Measurements from ENCODE around the gene TRIM22. TPM values are rescaled to one million over a fixed set of nuclear protein-coding genes. Genes with fewer than 3 reads are reported as not detected.
"Not testable (repeated sequence)": the region's sequence is repeated elsewhere in the genome, so short reads cannot be mapped to it uniquely, and the experiment has no call there.

TRIM22 gene
- total RNA-seq, 2 experiments from 2014 or later = 228 to 242 TPM

DNA sequence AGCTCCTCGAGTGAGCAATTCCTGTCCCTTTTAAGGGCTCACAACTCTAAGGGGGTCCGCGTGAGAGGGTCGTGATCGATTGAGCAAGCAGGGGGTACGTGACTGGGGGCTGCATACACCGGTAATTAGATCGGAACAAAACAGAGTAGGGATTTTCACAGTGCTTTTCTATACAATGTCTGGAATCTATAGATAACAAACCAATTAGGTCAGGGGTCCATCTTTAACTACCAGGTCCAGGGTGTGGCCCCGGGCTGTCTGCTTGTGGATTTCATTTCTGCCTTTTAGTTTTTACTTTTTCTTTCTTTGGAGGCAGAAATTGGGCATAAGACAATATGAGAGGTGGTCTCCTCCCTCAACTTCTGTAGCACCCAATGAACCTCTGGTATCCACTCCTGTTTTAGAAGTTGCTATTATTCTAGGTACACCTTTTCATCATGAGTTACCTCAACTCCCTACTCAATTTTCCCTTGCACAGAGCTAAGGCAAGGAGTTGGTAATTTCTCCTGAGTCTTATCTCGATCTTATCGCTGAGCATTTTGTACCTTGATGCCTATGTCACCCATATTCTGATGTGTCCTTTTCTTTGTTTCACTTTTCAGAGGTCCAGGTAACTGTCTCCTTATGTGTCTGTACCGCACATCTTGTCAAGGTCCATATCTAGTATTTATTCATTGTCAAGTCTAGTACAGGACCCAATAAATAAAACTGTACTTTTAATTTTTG lies 1.8 kb downstream of the TRIM22 start:
- H3K4me1 Mint-ChIP-seq (ENCODE audit: low read depth) = peaks cover 59% of the 10 kb centered on the region

DNA sequence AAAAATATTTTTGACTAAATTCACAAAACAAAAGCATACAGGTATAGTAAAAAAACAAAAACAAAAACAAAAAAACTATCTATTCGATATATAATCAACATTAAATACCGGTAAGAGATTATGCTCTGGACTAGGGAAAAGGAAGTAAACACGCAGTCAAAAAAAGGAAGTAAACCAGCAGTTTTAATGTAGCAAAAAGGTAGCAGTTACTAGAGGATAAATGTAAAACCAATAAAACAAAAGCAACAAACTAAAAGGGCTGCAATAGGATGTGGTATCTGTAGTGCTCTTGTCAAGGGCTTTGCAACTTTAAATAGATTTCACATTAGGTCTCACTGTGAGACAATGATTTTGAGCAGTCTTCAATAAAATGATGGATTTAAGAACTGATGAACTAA lies 2.4 kb downstream of the TRIM22 start:
- no peaks in the 10 kb centered on the region for H3K27me3 Mint-ChIP-seq (ENCODE audit: low read depth)
- ATAC-seq = no peak
- ChIA-PET POLR2A (interaction anchor here (1.3 to 1.5 kb wide), 2 partner anchors 9 to 24 kb away, joined by 3 to 5 read pairs; no protein-coding TSS in a partner anchor), CTCF (interaction anchor here (2.8 to 3.5 kb wide), 2 partner anchors 9 to 92 kb away, joined by 9 to 11 read pairs; no protein-coding TSS in a partner anchor)
- peaks cover 62% of the 10 kb centered on the region for H3K4me1 Mint-ChIP-seq (ENCODE audit: low read depth)
- DNase-seq = no peak
- H3K36me3 Mint-ChIP-seq (ENCODE audit: low read depth) = peaks cover 59% of the 10 kb centered on the region
- peak overlapping the region; percentile 87 for H3K4me3 Mint-ChIP-seq
- peak overlapping the region; percentile 92 for H3K27ac Mint-ChIP-seq
- no peaks in the 10 kb centered on the region for H3K9me3 Mint-ChIP-seq (ENCODE audit: insufficient read depth)

More for the DNA sequence above, 1.8 kb downstream of the TRIM22 start:
- not testable (repeated sequence) for H3K27me3 Mint-ChIP-seq (ENCODE audit: low read depth); DNase-seq; H3K9me3 Mint-ChIP-seq (ENCODE audit: insufficient read depth)
- Mint-ChIP-seq H3K4me3 (peak overlapping the region; percentile 87), H3K27ac (peak overlapping the region; percentile 92), H3K36me3 (ENCODE audit: low read depth) (peaks cover 55% of the 10 kb centered on the region)
- POLR2A ChIA-PET = interaction anchor here (1.5 to 2.8 kb wide), 5 partner anchors 10 to 67 kb away, joined by 3 to 36 read pairs (median 23); partner anchors contain the start of gene TRIM34
- CTCF ChIA-PET = interaction anchor here (0.6 to 3.5 kb wide), 5 partner anchors 10 to 672 kb away, joined by 3 to 11 read pairs (median 4); no protein-coding TSS in a partner anchor
- peak; percentile 17 for ATAC-seq

DNA sequence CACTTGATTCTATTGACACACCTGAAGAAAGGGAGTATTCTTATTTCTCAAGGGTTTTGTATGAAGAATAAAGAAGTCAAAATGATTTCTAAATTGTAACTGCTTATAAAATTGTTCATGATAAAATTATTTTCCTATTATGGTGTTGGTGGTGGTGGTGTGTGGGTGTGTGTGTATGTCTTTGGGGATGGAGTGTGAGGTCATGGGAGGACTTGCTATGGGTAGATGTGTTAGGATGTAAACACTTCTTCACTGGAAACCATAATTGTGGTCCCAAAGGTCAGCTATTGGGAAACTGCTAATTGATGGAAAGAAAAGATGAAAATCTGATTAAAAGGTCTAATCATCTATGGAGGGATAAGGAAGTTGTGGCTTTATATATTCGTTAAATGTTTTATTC lies 5.1 kb downstream of the TRIM22 start:
- POLR2A ChIA-PET = interaction anchor here (0.7 to 1.9 kb wide), 2 partner anchors 74 to 111 kb away, joined by 3 to 5 read pairs; no protein-coding TSS in a partner anchor
- Mint-ChIP-seq H3K4me3 (peak overlapping the region; percentile 49), H3K4me1 (ENCODE audit: low read depth) (peaks cover 50% of the 10 kb centered on the region), H3K36me3 (ENCODE audit: low read depth) (peaks cover 80% of the 10 kb centered on the region), H3K27me3 (ENCODE audit: low read depth) (no peaks in the 10 kb centered on the region), H3K9me3 (ENCODE audit: insufficient read depth) (no peaks in the 10 kb centered on the region), H3K27ac (peak overlapping the region; percentile 45)
- no peak for DNase-seq
- CTCF ChIA-PET = no interaction called here
- ATAC-seq = no peak

DNA sequence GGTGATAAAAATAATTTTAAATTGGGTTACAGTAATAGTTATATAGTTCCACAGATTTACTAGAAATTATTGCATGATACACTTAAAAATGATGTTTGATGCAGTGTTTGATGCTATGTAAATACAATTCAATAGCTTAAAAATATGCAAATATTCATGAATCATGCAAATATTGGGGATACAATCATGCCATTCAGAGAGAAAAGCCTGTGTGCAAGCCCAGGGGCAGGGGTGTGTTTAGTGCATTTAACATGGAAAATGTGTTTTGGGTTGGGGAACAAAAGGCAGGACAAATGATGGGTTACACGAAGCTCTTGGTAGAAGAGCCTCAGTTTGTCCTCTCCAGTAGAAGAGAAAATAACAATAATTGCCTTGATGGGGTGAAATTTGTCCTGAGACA lies 6.0 kb downstream of the TRIM22 start:
- Mint-ChIP-seq H3K27me3 (ENCODE audit: low read depth) (no peaks in the 10 kb centered on the region), H3K36me3 (ENCODE audit: low read depth) (peaks cover 81% of the 10 kb centered on the region), H3K4me1 (ENCODE audit: low read depth) (peaks cover 57% of the 10 kb centered on the region), H3K4me3 (no peak overlapping the region), H3K9me3 (ENCODE audit: insufficient read depth) (no peaks in the 10 kb centered on the region), H3K27ac (no peak overlapping the region)
- DNase-seq = no peak
- no peak for ATAC-seq
- CTCF ChIA-PET = interaction anchor here (0.9 to 1.8 kb wide), 2 partner anchors 11 to 18 kb away, joined by 3 to 6 read pairs; partner anchors contain the start of gene TRIM5
- POLR2A ChIA-PET = interaction anchor here (0.6 to 1.9 kb wide), 3 partner anchors 75 to 1771 kb away, joined by 3 to 5 read pairs (median 3); no protein-coding TSS in a partner anchor

DNA sequence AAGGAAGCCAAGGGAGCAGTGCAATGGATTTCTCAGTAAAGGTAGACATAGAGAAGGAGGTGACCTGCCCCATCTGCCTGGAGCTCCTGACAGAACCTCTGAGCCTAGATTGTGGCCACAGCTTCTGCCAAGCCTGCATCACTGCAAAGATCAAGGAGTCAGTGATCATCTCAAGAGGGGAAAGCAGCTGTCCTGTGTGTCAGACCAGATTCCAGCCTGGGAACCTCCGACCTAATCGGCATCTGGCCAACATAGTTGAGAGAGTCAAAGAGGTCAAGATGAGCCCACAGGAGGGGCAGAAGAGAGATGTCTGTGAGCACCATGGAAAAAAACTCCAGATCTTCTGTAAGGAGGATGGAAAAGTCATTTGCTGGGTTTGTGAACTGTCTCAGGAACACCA lies 6.6 kb downstream of the TRIM22 start:
- H3K9me3 Mint-ChIP-seq (ENCODE audit: insufficient read depth) = no peaks in the 10 kb centered on the region
- no peak for ATAC-seq
- peaks cover 63% of the 10 kb centered on the region for H3K4me1 Mint-ChIP-seq (ENCODE audit: low read depth)
- POLR2A ChIA-PET = interaction anchor here (0.6 to 1.9 kb wide), 2 partner anchors 76 to 1771 kb away, joined by 3 to 5 read pairs; no protein-coding TSS in a partner anchor
- H3K36me3 Mint-ChIP-seq (ENCODE audit: low read depth) = peaks cover 81% of the 10 kb centered on the region
- CTCF ChIA-PET = interaction anchor here (1.8 kb wide), 1 partner anchor 11 kb away, joined by 6 read pairs; the partner anchor contains the start of gene TRIM5
- no peak for DNase-seq
- no peak overlapping the region for H3K4me3 Mint-ChIP-seq
- no peak overlapping the region for H3K27ac Mint-ChIP-seq
- no peaks in the 10 kb centered on the region for H3K27me3 Mint-ChIP-seq (ENCODE audit: low read depth)

- ChIA-PET CTCF (interaction anchor here (1.6 kb wide), 1 partner anchor 8 kb away, joined by 6 read pairs; the partner anchor contains the start of gene TRIM22), POLR2A (interaction anchor here (0.9 to 1.5 kb wide), 3 partner anchors 8 to 20 kb away, joined by 3 to 9 read pairs (median 5); partner anchors contain the start of gene TRIM22)
- H3K27me3 Mint-ChIP-seq (ENCODE audit: low read depth) = no peaks in the 10 kb centered on the region
- no peaks in the 10 kb centered on the region for H3K9me3 Mint-ChIP-seq (ENCODE audit: insufficient read depth)
- ATAC-seq (no peak), DNase-seq (no peak)
- H3K4me3 Mint-ChIP-seq = no peak overlapping the region
- peaks cover 82% of the 10 kb centered on the region for H3K36me3 Mint-ChIP-seq (ENCODE audit: low read depth)
- peaks cover 60% of the 10 kb centered on the region for H3K4me1 Mint-ChIP-seq (ENCODE audit: low read depth)
- peak overlapping the region; percentile 27 for H3K27ac Mint-ChIP-seq
These were observed 8.7 kb downstream of the TRIM22 start for GRCh38 chr11:5698281-5698680.

DNA sequence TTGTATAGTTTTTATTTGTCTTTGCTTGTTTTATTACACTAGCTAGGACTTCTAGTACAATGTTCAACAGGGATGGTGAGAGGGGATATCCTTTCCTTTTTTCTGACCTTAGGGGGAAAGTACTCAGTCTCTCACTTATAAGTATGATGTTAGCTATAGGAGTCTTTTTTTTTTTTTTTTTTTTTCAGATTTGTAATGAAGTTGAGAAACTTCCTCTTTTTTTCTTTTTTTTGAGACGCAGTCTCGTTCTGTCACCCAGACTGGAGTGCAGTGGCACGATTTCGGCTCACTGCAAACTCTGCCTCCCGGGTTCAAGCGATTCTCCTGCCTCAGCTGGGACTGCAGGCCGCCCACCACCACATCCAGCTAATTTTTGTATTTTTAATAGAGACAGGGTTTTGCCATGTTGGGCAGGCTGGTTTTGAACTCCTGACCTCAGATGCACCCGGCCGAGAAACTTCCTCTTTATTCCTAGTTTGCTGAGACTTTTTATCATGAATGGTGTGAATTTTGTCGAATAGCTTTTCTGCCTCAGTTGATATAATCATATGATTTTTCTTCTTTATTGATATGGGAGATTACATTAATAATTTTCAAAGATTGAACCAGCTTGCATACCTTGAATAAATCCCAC lies 10.9 kb downstream of the TRIM22 start:
- no peak for DNase-seq
- Mint-ChIP-seq H3K36me3 (ENCODE audit: low read depth) (peaks cover 84% of the 10 kb centered on the region), H3K4me3 (no peak overlapping the region), H3K27me3 (ENCODE audit: low read depth) (no peaks in the 10 kb centered on the region), H3K4me1 (ENCODE audit: low read depth) (peaks cover 54% of the 10 kb centered on the region), H3K27ac (peak overlapping the region; percentile 6), H3K9me3 (ENCODE audit: insufficient read depth) (no peaks in the 10 kb centered on the region)
- CTCF ChIA-PET = interaction anchor here (1.1 to 2.5 kb wide), 5 partner anchors 10 to 99 kb away, joined by 3 to 13 read pairs (median 4); partner anchors contain the start of genes TRIM22 and TRIM5
- ATAC-seq = no peak
- POLR2A ChIA-PET = interaction anchor here (1.2 to 3.6 kb wide), 3 partner anchors 8 to 16 kb away, joined by 5 to 23 read pairs (median 8); partner anchors contain the start of genes TRIM22 and TRIM5

DNA sequence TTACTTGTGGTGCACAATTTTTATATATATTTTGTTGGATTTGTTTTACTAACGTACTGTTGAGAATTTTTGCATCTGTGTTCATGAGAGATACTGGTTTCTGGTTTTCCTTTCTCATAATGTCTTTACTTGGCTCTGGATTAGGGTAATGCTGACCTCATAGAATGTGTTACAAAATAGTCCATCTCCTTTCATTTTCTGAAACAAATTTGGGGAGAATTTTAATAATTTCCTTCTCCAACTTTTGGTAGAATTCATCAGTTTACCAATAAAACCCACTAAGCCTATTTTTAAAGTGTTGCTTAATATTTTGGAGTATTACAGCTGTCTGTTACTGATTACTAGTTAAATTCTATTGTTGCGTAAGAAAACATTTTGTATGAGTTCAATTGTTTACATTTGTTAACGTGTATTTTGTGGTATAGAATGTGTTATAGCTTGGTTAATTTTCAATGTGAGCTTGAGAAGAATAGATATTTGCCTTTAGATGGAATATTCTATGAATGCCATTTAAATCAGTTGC lies 11.5 kb downstream of the TRIM22 start:
- POLR2A ChIA-PET = interaction anchor here (1.2 to 3.6 kb wide), 3 partner anchors 9 to 17 kb away, joined by 5 to 23 read pairs (median 8); partner anchors contain the start of genes TRIM22 and TRIM5
- CTCF ChIA-PET = interaction anchor here (1.1 to 2.5 kb wide), 4 partner anchors 10 to 99 kb away, joined by 3 to 13 read pairs (median 7); partner anchors contain the start of genes TRIM22 and TRIM5
- Mint-ChIP-seq H3K9me3 (ENCODE audit: insufficient read depth) (no peaks in the 10 kb centered on the region), H3K36me3 (ENCODE audit: low read depth) (peaks cover 82% of the 10 kb centered on the region), H3K4me1 (ENCODE audit: low read depth) (peaks cover 51% of the 10 kb centered on the region), H3K4me3 (no peak overlapping the region), H3K27ac (peak overlapping the region; percentile 28), H3K27me3 (ENCODE audit: low read depth) (no peaks in the 10 kb centered on the region)
- ATAC-seq = no peak
- DNase-seq = no peak

- Mint-ChIP-seq H3K4me1 (ENCODE audit: low read depth) (peaks cover 38% of the 10 kb centered on the region), H3K27ac (no peak overlapping the region), H3K9me3 (ENCODE audit: insufficient read depth) (no peaks in the 10 kb centered on the region), H3K27me3 (ENCODE audit: low read depth) (no peaks in the 10 kb centered on the region), H3K4me3 (no peak overlapping the region), H3K36me3 (ENCODE audit: low read depth) (peaks cover 75% of the 10 kb centered on the region)
- DNase-seq (no peak), ATAC-seq (no peak)
- ChIA-PET POLR2A (interaction anchor here (0.7 to 1.5 kb wide), 2 partner anchors 14 to 32 kb away, joined by 3 to 7 read pairs; partner anchors contain the start of gene OR56B1), CTCF (interaction anchor here (0.8 kb wide), 1 partner anchor 9 kb away, joined by 3 read pairs; no protein-coding TSS in a partner anchor)
These were observed 14.3 kb downstream of the TRIM22 start for GRCh38 chr11:5703741-5704536.

GRCh38 chr11:5705688-5706087 lies 16.1 kb downstream of the TRIM22 start:
- Mint-ChIP-seq H3K9me3 (ENCODE audit: insufficient read depth) (no peaks in the 10 kb centered on the region), H3K27me3 (ENCODE audit: low read depth) (no peaks in the 10 kb centered on the region), H3K4me3 (no peak overlapping the region), H3K27ac (no peak overlapping the region), H3K36me3 (ENCODE audit: low read depth) (peaks cover 77% of the 10 kb centered on the region), H3K4me1 (ENCODE audit: low read depth) (peaks cover 30% of the 10 kb centered on the region)
- DNase-seq (no peak), ATAC-seq (no peak)
- POLR2A ChIA-PET = interaction anchor here (1.5 kb wide), 1 partner anchor 15 kb away, joined by 7 read pairs; no protein-coding TSS in a partner anchor
- CTCF ChIA-PET = interaction anchor here (1.3 kb wide), 1 partner anchor 106 kb away, joined by 4 read pairs; no protein-coding TSS in a partner anchor
